T-helper 1 cell (primary cell): ENCODE results near the gene GNG2.

Source experiments
- DNase-seq, 5 donors: peaks; one replicate each; pipeline ENCODE4 v3.0.0-alpha.2; 2012 to 2020

Gene GNG2

DNA sequence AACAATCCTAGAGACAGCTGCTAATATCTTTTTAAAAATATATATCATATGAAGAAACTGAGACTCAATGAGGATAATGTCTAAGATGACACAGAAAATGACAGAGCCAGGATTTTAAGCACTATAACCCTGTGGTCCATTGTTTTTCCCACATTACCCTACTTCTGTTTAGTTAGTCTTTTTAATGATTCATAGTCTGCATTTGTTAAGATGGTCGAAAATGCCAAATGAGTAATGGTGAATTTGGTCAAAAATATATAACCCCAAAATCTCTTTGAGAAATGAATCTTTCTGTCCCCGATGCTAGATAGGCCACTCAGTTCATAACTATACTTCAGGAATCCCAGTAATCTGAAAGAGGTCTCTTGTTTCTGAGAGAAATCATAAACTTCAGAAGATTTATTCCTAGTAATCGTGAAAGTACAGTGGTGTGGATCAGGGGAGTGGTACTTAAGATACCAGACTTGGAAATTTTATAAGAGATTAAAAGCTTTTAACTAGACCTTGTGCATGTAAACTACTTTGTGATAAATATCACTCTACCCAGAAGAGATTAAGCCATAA, 139.7 kb downstream of the GNG2 start:
- no peak for DNase-seq

DNA sequence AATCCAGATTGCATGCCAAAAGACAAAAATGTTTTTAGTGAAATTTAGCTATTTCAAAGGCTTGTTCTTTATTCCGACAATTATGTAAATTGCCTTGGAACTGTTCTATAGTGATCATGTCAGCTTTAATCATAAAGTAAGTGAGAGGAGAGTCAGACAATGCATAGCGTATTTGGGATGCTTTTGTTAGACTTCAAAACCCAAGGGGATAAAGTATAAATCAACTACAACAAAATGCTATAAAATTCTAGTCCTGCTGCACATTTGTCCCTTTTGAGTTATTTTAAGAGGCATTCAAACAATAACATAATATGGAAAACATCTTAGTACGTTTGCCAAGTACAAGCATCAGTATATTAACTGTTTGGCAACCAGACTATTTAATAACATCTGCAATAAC, 140.3 kb downstream of the GNG2 start:
- no peak for DNase-seq

DNA sequence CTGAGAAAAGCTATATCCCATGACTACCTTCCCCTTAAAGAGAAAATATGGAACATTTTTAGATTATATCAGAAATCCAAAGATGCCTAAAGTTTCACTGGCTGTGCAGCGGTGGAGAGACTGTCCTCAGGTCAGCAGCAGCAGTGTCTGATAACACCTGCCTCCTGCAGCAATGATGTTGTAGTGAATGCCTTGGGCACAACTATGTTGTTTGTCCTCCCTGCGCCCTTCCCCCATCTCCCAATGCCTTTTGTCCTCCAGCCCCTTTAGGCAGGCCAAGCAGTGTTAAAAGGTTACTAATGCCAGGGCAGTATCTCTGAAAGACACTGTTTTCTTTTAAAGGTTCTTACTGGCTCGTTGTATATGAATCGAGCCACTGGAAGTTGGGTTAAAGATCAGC, 142.1 kb downstream of the GNG2 start:
- DNase-seq = no peak

DNA sequence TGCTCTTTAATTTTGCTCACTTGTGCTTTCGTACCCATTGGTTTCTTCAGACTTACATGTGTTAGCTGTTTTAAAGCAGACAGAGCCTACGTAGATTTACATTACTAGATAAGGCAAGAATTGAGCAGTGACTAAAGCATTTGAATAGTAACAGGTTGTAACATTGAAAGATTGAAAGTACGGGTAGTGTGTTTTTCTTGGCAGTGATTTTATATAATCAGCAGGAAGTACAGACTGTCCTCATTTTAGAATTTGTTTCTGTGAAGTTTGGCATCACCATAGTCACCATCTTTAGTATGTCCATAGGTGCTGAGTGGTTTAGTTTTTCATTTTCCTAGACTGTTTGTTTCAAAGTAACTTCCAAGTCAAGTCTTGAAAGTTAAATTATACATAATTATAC, 142.9 kb downstream of the GNG2 start:
- no peak for DNase-seq

DNA sequence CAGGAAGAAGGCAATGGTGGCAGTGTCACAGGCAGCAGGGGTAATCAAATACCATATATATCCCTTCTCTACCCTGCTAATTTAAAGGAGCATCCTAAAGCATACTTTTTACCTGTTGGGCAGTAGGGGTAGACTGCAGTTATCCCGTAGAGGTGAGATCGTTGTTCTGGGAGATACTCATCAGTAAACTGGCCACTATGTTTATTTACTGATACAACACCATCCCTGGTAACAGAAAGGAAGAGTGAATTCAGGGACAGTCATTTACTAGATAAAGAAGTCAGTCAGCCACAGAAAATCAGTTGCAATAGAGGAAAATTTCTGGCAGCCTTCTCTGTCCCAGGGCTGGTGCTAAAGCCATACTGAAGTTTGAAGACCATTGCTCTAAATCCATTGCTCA, 145.2 kb downstream of the GNG2 start:
- DNase-seq = no peak

DNA sequence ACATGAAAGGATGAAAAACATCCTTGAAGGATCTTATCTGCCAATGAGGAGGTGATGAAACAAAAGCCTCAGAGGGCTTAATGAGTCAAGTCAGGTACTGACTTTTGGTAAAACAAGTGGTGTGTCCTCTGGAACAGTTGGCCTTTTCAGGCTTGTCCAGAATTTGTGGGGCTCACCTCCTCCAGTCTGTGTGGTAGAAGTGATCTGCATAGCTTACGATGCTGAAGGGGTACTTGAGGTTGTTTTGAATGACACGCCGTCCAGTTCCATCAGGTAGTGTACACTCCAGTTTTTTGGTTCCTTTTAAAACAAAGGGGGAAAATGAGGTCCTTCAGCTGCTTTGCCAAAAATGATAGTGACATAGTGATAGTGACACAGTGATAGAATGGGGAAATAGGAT, 145.9 kb downstream of the GNG2 start:
- no peak for DNase-seq

DNA sequence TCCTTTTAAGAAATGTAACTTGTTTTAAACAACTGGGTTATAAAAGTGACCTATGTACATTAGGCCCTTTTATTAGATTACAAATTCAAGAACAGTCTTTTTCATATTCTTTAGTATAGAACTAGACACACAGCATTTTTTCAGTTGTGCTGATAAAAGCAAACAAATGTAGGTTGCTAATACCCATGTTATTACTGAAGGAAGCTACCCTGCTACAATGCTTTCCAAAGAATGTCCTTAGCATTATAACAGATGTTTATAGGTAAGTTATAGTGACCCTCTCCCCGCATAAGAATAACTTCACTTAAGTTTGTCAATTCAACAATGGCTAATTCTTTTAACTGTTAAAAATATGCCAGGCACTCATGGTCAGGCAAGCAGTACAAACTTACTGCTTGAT, 146.8 kb downstream of the GNG2 start:
- DNase-seq = no peak

DNA sequence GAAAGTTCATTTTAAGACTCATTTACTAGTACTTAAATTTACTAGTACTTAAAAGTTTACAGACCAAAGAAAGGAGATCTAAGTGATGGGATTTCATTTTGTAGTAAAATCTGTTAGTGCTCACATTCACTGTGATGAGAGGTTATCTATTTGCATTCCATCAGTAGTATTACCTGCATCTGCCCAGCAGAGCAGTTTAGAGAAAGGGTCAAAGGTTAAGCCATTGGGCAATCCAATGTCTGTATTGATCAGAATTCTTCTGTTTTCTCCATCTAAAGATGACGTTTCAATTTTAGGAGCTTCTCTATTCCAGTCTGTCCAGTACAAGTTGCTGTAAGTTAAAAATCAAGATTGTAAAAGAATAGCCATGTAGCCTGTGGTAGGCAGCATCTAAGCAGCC, 147.2 kb downstream of the GNG2 start:
- DNase-seq = no peak

DNA sequence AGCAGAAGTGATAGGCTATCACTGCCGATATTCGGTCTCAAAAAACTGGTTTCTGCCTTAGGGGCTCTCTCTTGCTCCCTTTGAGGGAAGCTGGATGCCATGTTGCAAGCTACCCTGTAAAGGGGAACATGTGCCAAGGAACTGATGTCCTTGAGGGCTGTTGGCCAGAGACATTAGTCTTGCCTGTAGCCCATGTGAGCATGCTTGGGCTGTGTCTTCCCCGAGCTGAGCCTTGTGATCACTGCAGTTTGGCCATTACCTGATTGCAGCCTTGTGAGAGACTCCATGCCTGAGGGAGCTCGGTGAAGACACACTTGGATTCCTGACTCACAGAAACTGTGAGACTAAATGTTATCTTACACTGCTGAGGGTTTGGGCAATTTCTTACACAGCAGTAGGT, 147.7 kb downstream of the GNG2 start:
- no peak for DNase-seq

DNA sequence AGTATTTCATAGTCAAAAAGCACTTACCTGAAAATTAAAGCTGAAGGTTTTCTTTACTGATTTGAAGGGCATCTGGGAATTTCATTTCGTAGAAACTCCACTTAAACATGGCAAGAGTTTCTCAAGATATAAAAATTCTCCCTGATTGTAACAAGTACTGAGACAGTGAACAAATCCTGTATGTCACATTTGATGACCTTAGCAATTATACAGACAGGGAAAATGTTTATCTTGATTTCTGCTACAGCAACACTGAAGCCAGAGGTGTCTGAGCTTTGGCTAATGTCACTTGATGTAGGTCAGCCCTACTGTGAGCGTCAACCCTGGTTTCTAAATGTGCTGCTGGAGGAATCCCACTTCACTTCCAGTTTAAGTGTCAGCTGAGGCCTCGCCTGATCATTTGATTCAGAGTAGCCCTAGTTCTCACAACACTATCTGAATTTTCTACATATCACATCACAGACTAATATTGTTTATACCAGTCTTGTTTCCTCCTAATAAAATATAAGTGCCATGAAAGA, 149.8 kb downstream of the GNG2 start:
- DNase-seq = no peak

DNA sequence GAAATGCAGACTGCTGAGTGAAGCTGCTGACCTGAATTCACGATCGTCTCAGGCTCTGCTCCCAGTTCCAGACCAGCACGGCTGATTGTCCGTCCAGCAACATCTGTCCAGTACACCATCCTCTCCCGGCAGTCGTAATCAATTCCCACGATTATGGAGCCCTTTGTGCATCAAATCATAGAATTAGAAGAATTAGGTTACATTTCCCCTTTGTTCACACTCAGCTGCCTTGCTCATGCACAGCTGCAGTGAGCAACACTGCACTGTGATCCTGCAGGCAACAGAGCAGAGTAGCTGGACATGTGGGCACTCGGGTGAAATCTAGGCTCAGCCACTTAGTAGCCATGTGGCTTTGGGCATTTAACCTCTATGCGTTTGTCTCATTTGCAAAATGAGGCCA, 151.1 kb downstream of the GNG2 start:
- no peak for DNase-seq

DNA sequence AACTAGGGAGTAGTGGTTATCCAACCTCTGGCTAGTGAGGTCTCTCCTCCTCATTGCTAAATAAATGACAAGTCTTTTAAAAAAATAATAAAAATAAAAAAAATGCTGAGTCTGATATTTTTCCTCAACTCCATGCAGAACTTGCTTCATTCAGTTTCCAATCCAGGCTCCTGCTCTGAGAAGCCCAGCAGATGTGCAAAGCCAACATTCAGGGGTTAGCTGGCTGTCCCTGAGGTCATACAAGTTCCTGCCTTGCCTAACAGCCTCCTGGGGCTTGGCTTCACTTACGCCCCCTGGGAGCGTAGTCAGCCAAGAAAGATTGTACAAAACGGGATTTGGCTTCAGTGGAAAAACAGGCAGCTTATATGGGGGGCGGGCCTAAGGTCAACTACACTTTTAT, 152.2 kb downstream of the GNG2 start:
- DNase-seq = no peak

DNA sequence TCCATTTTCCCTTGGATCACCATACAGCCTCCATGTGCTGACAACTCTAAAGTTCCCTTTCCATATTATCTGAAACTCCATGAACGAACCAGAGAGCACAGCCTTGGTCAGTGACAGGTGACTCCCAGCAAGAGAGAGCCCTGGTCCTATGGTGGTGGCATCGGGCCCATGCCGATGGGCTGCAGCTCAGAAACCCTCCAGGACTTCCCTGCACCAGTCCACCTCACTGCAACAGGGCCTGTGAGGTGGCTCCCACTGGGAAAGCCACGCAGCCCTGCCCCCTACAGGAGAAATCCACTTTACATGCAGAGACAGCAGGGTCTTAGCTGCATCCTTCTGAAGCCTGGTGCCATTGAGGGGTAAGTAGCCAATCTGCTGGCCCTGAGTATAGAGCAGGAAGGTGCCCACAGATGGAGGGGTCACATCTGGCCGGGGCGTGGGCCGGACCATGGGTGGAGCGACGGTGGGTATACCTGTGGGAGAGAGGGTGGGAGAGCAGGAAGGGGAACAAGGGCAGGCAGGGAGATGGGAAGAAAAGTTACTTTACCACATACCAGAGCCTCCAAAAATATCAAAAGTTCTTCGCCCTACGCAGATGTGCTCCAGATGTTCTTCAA, 153.7 kb downstream of the GNG2 start:
- no peak for DNase-seq

DNA sequence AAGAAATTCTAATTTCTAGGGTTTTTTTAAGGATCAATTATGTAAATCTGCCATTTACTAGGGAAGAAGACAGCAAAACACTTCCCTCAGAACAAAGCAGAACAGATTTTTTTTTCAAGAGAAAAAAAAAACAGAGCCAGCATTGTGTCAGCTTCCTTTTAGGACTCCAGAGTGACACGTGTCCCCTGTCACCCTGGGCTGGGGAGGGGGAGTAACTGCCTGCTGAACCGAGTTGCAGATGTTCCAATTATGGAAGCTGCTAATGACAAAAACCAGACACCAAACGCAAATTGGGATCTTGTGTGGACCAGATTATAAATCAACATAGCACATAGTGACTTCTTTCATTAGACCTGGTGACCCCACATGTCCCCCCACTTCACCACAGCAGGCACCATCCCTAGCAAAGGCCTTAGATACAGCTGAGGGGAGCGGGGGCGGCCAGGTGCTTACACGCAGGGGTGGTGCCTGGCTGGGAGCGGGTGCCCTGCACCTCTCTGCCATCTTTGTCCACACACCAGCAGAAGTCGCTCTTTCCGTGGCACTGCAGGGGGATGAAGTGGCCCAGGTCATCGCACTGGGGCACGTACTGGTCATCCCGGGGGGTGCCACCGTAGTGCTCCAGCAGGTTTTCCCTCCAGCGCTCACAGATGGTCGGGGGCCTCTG, 154.3 kb downstream of the GNG2 start:
- no peak for DNase-seq

DNA sequence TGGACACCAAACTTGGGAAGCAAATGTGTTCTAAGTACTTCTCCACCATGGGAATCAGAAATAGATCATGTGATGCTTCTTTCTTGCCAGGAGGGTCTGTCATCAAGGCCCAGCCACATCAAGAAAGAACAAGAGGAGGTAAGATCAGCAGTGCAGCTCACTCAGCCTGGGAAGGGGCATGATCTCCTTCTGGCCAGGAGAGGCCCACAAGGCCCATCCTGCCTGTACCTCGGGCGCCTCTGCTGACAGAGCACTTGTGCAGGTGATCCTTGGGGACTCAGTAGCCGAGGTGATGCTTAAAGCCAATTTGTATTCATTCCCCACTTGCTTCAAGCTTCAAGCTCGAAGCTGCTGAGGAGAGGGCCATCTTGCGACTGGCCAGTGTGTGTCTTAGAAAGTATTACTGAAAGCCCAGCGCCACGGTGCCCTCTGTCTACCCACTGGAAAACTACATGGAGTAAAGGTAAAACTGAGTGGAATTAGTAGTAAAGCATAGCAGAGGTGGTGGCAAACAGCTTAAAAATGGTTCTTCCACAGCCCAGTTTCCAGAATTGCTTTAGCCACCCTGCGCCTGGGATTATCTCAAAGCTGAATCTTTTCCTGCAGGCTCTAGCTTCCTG, 155.1 kb downstream of the GNG2 start:
- DNase-seq = no peak

DNA sequence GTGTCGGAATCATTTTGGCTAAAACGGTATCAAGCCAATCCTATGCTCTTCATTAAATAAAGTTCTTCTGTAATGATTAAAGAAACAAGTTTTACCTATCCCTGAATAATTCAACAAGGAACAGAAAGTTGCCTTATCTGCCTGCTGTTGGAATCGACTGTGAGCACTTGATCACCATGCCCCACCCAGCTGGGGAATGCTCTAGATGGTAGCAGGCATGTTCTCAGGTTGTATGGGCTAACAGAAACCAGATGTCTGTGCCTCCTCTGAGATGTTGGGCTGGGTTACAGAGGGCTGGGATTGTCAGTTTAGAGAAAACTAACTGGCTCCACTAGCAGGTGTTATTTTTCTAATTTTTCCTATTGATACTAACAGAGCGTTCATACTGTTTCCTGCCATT, 157.8 kb downstream of the GNG2 start:
- DNase-seq = no peak

DNA sequence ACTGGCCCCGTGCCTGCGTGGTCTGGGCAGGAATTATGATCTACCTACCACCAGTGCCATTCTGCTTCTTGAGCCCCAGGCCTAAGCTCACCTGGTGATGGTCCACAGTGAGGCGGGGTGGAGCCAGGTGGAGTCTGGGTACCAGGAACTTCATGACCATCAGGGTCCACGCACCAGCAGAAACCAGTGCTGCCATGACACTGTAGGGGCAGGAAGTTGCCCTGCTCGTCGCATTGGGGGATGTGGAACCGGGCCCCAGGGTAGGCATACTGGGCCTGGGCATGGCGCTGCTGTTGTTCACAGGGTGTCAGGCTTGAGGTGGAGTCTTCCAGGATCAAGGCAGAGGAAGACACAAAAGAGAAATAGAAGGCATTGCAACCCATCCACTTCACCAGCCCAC, 158.6 kb downstream of the GNG2 start:
- DNase-seq = no peak
